Breast epithelium (tissue), 4 donors: ENCODE measurements around the gene PTPRN2. TPM values are rescaled to one million over a fixed set of nuclear protein-coding genes. Genes with fewer than 3 reads are reported as not detected.
"Not testable (repeated sequence)": the region's sequence is repeated elsewhere in the genome, so short reads cannot be mapped to it uniquely, and the experiment has no call there.

Experiments
- DNase-seq, 2 donors: peaks; one replicate each; pipeline ENCODE4 v3.0.0-alpha.2; 2019; ENCODE audit warnings: low spot score in 2 of 2
- H3K27ac ChIP-seq, 2 donors: fragments of 200-600 bp; sonication (generic) in 1 of 2; one replicate each; pipeline ENCODE4 v1.5.1; 2016 to 2019; ENCODE audit warnings: mild to moderate bottlenecking in 1 of 2
- H3K27me3 ChIP-seq, 2 donors: fragments of 200-600 bp; sonication (generic) in 1 of 2; one replicate each; pipeline versions ENCODE4 v1.5.1 to v1.6.0; 2017 to 2019; ENCODE audit warnings: control low read depth in 1 of 2, mild to moderate bottlenecking in 1 of 2
- H3K36me3 ChIP-seq: fragments of 200-600 bp; one replicate; pipeline ENCODE4 v1.5.1; 2019
- H3K4me1 ChIP-seq, 2 donors: fragments of 200-600 bp; sonication (generic); one replicate each; pipeline ENCODE4 v1.5.1; 2016 to 2019; ENCODE audit warnings: control low read depth in 1 of 2
- H3K4me3 ChIP-seq, 3 donors: fragments of 200-600 bp; sonication (generic); 1 replicate in 2 of 3; 2 replicates in 1 of 3; pipeline ENCODE4 v1.5.1; 2016 to 2019; ENCODE audit warnings: mild to moderate bottlenecking in 3 of 3, moderate library complexity in 2 of 3
- H3K9me3 ChIP-seq, 2 donors: fragments of 200-600 bp; sonication (generic) in 1 of 2; one replicate each; pipeline ENCODE4 v1.5.1; 2016 to 2019; ENCODE audit warnings: control low read depth in 1 of 2
- POLR2A ChIP-seq: fragments of 450-650 bp; IDR thresholded peaks from one replicate; pipeline ENCODE4 v1.6.1; 2016; ENCODE audit warnings: antibody characterized with exemption, mild to moderate bottlenecking, moderate library complexity
- POLR2AphosphoS5 ChIP-seq, 3 donors: sonication (generic); formaldehyde crosslinking; IDR thresholded peaks; one replicate each; pipeline ENCODE4 v1.6.1; 2017; ENCODE audit warnings: antibody characterized with exemption in 3 of 3
- intact Hi-C: fragments of 100-400 bp; cut with DNase I; formaldehyde crosslinking; loops from one replicate; pipeline ENCODE4 v1.15.1; 2023; ENCODE audit warnings: low total_unique reads
- total RNA-seq, 3 donors: library from RNA; depleted of rRNA; stranded (reverse); fragments of >200 nt; gene quantifications; one replicate each; pipeline ENCODE4 v1.1.0, GENCODE V29; 2016
- TF ChIP-seq, protein P1 (sequence below), 3 donors: fragments of 450-650 bp; IDR thresholded peaks; one replicate each; pipeline ENCODE4 v1.5.1; 2016 to 2017; ENCODE audit warnings: antibody characterized with exemption in 3 of 3, mild to moderate bottlenecking in 3 of 3, moderate library complexity in 3 of 3

The PTPRN2 gene
- total RNA-seq, 3 donors from 2014 or later = 1.6 to 2.2 (median 2.2) TPM

DNA sequence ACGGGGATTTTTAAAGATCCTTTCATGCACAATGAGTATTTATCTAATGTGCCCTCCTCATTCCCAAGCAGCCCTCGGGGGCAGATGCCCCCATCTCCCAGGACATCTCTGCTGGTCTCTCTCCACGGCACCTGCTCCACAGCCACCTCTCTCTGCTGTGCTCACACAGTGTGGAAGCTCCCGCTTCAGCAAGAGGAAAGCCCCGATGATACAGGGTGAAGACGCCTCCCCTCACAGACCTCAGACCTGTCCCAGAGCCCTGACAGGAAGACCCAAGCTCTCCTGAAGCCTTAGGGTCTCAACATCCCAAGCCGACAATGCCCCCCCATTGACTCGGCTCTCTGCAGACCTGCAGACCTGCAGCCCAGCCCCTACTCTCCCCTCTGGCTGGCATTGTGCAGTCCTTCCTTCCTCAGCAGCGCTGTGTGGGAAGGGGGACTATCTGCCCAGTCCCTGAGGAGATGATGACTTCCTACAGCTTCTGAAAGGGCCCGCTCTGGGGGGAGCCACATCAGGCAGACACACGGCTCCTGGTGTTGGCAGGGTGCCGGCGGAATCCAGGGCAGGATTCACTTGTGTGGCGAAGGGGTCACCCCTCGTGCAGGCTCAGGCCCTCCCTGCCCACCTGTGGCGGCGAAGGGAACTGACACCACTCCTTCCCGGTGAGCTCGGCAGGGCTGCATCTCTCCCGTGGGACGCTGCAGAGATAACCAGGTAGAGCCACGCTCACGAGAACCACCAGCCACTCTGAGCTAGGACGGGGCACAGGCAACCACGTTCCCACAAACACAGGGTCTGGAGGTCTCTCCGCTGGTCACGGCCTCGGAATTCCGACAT is 61.8 kb downstream of the PTPRN2 start:
- no peak for DNase-seq
- Histone ChIP-seq H3K27me3 (peaks cover 0 to 15% of the 10 kb centered on the region in 2 donors), H3K9me3 (no peaks in the 10 kb centered on the region), H3K36me3 (no peaks in the 10 kb centered on the region), H3K27ac (no peak overlapping the region), H3K4me1 (no peaks in the 10 kb centered on the region), H3K4me3 (no peak overlapping the region)
- intact Hi-C loops = no loop called here
- TF ChIP-seq POLR2A (no peak), POLR2AphosphoS5 (IDR thresholded peaks at IDR 0.05) (no peak)
- TF ChIP-seq, protein P1, sequence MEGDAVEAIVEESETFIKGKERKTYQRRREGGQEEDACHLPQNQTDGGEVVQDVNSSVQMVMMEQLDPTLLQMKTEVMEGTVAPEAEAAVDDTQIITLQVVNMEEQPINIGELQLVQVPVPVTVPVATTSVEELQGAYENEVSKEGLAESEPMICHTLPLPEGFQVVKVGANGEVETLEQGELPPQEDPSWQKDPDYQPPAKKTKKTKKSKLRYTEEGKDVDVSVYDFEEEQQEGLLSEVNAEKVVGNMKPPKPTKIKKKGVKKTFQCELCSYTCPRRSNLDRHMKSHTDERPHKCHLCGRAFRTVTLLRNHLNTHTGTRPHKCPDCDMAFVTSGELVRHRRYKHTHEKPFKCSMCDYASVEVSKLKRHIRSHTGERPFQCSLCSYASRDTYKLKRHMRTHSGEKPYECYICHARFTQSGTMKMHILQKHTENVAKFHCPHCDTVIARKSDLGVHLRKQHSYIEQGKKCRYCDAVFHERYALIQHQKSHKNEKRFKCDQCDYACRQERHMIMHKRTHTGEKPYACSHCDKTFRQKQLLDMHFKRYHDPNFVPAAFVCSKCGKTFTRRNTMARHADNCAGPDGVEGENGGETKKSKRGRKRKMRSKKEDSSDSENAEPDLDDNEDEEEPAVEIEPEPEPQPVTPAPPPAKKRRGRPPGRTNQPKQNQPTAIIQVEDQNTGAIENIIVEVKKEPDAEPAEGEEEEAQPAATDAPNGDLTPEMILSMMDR (IDR thresholded peaks at IDR 0.05) = no peak

DNA sequence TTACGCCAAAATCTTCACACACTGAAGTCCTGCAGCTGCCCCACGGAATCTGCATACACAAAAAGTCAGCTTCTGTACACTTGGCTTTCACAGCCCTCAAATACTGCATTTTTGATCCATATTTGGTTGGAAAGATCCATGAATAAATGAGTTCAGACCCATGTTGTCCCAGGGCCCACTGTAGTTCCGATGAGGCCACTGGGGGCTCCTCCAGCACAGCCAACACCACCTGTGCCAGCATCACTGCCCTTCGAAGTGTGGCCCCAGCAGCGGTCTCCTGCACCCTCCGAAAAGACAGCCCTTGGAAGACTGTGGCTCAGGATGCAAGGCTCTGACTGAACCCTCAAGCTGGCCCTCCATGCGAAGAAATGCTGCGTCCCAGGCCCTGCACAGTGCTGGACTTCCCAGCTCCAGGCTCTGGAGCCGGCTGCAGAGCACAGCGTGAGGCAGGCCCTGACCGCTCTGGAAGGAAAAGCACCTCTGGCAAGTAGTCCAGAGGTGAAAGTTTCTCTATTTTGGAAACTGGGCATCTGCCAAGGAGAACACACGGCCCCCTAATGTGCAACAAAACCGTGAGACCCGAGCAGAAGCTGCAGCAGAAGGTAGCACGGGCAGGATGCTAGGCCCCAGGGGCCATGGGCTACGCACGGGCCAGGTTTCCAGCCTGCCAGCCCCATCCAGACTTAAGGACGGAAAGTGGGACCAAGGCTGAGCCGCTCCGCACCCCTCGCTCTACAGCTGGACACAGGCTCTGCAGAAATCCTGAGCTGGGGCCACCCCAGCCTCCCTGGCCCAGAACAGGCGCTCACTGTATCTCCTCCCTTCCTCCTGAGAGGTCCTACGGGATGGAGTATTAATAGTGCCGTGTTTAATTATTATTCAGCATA is 62.6 kb downstream of the PTPRN2 start:
- TF ChIP-seq POLR2AphosphoS5 (IDR thresholded peaks at IDR 0.05) (no peak), POLR2A (no peak)
- TF ChIP-seq, protein P1 (IDR thresholded peaks at IDR 0.05) = no peak
- DNase-seq = no peak
- Histone ChIP-seq H3K9me3 (no peaks in the 10 kb centered on the region), H3K27ac (no peak overlapping the region), H3K27me3 (peaks cover 0 to 15% of the 10 kb centered on the region in 2 donors), H3K4me1 (no peaks in the 10 kb centered on the region), H3K4me3 (no peak overlapping the region), H3K36me3 (no peaks in the 10 kb centered on the region)
- intact Hi-C loops = no loop called here

DNA sequence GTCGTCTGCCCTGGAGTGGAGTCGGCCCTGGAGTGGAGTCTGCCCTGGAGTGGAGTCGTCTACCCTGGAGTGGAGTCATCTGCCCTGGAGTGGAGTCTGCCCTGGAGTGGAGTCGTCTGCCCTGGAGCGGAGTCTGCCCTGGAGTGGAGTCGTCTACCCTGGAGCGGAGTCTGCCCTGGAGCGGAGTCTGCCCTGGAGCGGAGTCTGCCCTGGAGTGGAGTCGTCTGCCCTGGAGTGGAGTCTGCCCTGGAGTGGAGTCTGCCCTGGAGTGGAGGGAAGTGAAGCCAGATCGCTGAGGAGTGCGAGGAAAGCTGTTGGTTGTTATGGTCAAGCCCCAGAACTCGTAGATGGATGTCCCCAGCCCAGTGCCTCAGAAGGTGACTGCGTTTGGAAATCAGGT is 63.3 kb downstream of the PTPRN2 start:
- H3K27ac ChIP-seq, H3K36me3 ChIP-seq, H3K4me3 ChIP-seq, H3K9me3 ChIP-seq, intact Hi-C loops, H3K4me1 ChIP-seq, DNase-seq: not testable (repeated sequence)
- H3K27me3 ChIP-seq = peaks cover 0 to 22% of the 10 kb centered on the region in 2 donors

DNA sequence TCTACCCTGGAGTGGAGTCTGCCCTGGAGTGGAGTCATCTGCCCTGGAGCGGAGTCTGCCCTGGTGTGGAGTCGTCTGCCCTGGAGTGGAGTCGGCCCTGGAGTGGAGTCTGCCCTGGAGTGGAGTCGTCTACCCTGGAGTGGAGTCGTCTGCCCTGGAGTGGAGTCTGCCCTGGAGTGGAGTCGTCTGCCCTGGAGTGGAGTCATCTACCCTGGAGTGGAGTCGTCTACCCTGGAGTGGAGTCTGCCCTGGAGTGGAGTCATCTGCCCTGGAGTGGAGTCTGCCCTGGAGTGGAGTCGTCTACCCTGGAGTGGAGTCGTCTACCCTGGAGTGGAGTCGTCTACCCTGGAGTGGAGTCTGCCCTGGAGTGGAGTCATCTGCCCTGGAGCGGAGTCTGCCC is 63.7 kb downstream of the PTPRN2 start:
- DNase-seq, H3K9me3 ChIP-seq, H3K4me3 ChIP-seq, H3K36me3 ChIP-seq, H3K27ac ChIP-seq, intact Hi-C loops, H3K4me1 ChIP-seq: not testable (repeated sequence)
- peaks cover 0 to 26% of the 10 kb centered on the region in 2 donors for H3K27me3 ChIP-seq

DNA sequence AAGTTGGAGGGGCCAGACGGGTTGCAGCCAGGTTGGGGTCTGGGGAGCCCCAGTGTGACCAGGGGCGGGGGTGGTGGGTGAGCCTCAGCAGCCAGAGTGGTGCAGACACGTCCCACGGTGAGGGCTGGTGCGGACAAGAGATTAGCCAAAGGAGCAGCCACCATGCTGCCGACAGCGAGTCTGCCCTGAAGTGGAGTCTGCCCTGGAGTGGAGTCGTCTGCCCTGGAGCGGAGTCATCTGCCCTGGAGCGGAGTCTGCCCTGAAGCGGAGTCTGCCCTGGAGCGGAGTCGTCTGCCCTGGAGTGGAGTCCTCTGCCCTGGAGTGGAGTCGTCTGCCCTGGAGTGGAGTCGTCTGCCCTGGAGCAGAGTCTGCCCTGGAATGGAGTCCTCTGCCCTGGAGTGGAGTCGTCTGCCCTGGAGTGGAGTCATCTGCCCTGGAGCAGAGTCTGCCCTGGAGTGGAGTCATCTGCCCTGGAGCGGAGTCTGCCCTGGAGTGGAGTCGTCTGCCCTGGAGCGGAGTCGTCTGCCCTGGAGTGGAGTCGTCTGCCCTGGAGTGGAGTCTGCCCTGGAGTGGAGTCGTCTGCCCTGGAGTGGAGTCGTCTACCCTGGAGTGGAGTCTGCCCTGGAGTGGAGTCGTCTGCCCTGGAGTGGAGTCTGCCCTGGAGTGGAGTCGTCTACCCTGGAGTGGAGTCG is 64.3 kb downstream of the PTPRN2 start:
- H3K36me3 ChIP-seq, H3K9me3 ChIP-seq, DNase-seq, H3K27ac ChIP-seq, H3K4me1 ChIP-seq, intact Hi-C loops, H3K4me3 ChIP-seq: not testable (repeated sequence)
- H3K27me3 ChIP-seq = peaks cover 0 to 27% of the 10 kb centered on the region in 2 donors

DNA sequence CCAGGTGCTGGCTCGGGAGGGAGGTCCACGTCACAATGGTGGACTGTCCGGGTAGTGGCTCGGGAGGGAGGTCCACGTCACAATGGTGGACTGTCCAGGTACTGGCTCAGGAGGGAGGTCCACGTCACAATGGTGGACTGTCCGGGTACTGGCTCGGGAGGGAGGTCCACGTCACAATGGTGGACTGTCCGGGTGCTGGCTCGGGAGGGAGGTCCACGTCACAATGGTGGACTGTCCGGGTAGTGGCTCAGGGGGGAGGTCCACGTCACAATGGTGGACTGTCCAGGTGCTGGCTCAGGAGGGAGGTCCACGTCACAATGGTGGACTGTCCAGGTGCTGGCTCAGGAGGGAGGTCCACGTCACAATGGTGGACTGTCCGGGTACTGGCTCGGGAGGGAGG is 65.8 kb downstream of the PTPRN2 start:
- H3K27ac ChIP-seq, DNase-seq, H3K4me3 ChIP-seq, H3K36me3 ChIP-seq, H3K4me1 ChIP-seq, intact Hi-C loops, H3K9me3 ChIP-seq: not testable (repeated sequence)
- H3K27me3 ChIP-seq = peaks cover 0 to 24% of the 10 kb centered on the region in 2 donors
